Lower leg skin (tissue), 4 donors: ENCODE data around the gene PIK3CB. TPM values are rescaled to one million over a fixed set of nuclear protein-coding genes. Genes with fewer than 3 reads are reported as not detected.
"Not testable (repeated sequence)": the region's sequence is repeated elsewhere in the genome, so short reads cannot be mapped to it uniquely, and the experiment has no call there.

Experiments
- DNase-seq, 2 donors: peaks; one replicate each; pipeline ENCODE4 v3.0.0-alpha.2; 2019; ENCODE audit warnings: low spot score in 2 of 2
- H3K4me3 ChIP-seq: fragments of 200-600 bp; sonication (generic); 2 replicates; pipeline ENCODE4 v1.5.1; 2017; ENCODE audit warnings: mild to moderate bottlenecking, low read depth; ENCODE audit not compliant: poor library complexity, severe bottlenecking
- CTCF ChIP-seq, 3 donors: fragments of 450-650 bp; IDR thresholded peaks; one replicate each; pipeline ENCODE4 v1.5.1; 2016; ENCODE audit warnings: antibody characterized with exemption in 3 of 3, mild to moderate bottlenecking in 3 of 3, moderate library complexity in 2 of 3
- POLR2A ChIP-seq, 2 donors: fragments of 450-650 bp; IDR thresholded peaks; one replicate each; pipeline ENCODE4 v1.6.1; 2016 to 2017; ENCODE audit warnings: antibody characterized with exemption in 2 of 2, mild to moderate bottlenecking in 1 of 2, moderate library complexity in 1 of 2
- whole genome bisulfite sequencing, 2 donors: methylation state at CpG; one replicate each; pipeline ENCODE4 v1.1.5; 2018; 5-methylcytosine and 5-hydroxymethylcytosine counted together
- intact Hi-C: fragments of 100-400 bp; cut with DNase I; formaldehyde crosslinking; loops from one replicate; pipeline ENCODE4 v1.15.0; 2023; ENCODE audit warnings: low total_unique reads
- total RNA-seq, 4 donors: library from RNA; depleted of rRNA; stranded (reverse); fragments of >200 nt; gene quantifications; one replicate each; pipeline ENCODE4 v1.1.0, GENCODE V29; 2016

The PIK3CB gene
- total RNA-seq, 4 donors from 2014 or later: 33.8 to 56.1 (median 50.6) TPM

- intact Hi-C loops: no loop called here
- TF ChIP-seq CTCF (IDR thresholded peaks at IDR 0.05): no peak
- no peak for TF ChIP-seq POLR2A (IDR thresholded peaks at IDR 0.05)
Measured at GRCh38 chr3:138740072-138740471, 94.7 kb downstream of the PIK3CB start.

GRCh38 chr3:138732456-138732855 lies 102.3 kb downstream of the PIK3CB start:
- no peak for TF ChIP-seq POLR2A (IDR thresholded peaks at IDR 0.05)
- no peak for TF ChIP-seq CTCF (IDR thresholded peaks at IDR 0.05)
- no peak for DNase-seq
- 75 to 76% methylated on average over 1 of the region's 1 CpG for WGBS, 2 donors
- no peak overlapping the region for H3K4me3 ChIP-seq
- intact Hi-C loops: no loop called here

More at GRCh38 chr3:138740072-138740471, 94.7 kb downstream of the PIK3CB start:
- 82 to 91% methylated on average over 5 of the region's 5 CpGs for WGBS, 2 donors
- DNase-seq: no peak
- H3K4me3 ChIP-seq: no peak overlapping the region

GRCh38 chr3:138726946-138727730 lies 107.6 kb downstream of the PIK3CB start:
- no peak overlapping the region for H3K4me3 ChIP-seq
- 71 to 79% methylated on average over 5 of the region's 5 CpGs for WGBS, 2 donors
- TF ChIP-seq POLR2A (IDR thresholded peaks at IDR 0.05) (no peak), CTCF (IDR thresholded peaks at IDR 0.05) (no peak)
- no peak for DNase-seq
- intact Hi-C loops: no loop called here

GRCh38 chr3:138726042-138726441 lies 108.7 kb downstream of the PIK3CB start:
- WGBS, 2 donors: 57 to 74% methylated on average over 2 of the region's 2 CpGs
- DNase-seq, H3K4me3 ChIP-seq, intact Hi-C loops: not testable (repeated sequence)

GRCh38 chr3:138725116-138725515 lies 109.6 kb downstream of the PIK3CB start:
- no peak for DNase-seq
- no peak for TF ChIP-seq POLR2A (IDR thresholded peaks at IDR 0.05)
- no peak overlapping the region for H3K4me3 ChIP-seq
- WGBS, 2 donors: 20 to 49% methylated on average over 2 of the region's 2 CpGs
- intact Hi-C loops: no loop called here

GRCh38 chr3:138724443-138724842 lies 110.3 kb downstream of the PIK3CB start:
- WGBS, 2 donors: 79 to 81% methylated on average over 6 of the region's 6 CpGs
- intact Hi-C loops: no loop called here
- H3K4me3 ChIP-seq: no peak overlapping the region
- DNase-seq: no peak
- no peak for TF ChIP-seq CTCF (IDR thresholded peaks at IDR 0.05)
- TF ChIP-seq POLR2A (IDR thresholded peaks at IDR 0.05): no peak

GRCh38 chr3:138718849-138719248 lies 115.9 kb downstream of the PIK3CB start:
- intact Hi-C loops: no loop called here

More at GRCh38 chr3:138718849-138719248, 115.9 kb downstream of the PIK3CB start:
- 93 to 94% methylated on average over 1 of the region's 1 CpG for WGBS, 2 donors
- TF ChIP-seq POLR2A (IDR thresholded peaks at IDR 0.05): no peak
- no peak for TF ChIP-seq CTCF (IDR thresholded peaks at IDR 0.05)
- H3K4me3 ChIP-seq: no peak overlapping the region
- DNase-seq: no peak
